MCF 10A (cell line): ENCODE data around the gene LCMT1. TPM values are rescaled to one million over a fixed set of nuclear protein-coding genes. Genes with fewer than 3 reads are reported as not detected.
A peak's percentile ranks its signal among the peaks of the same experiment; 100 is the strongest.

Experiments
- BruUV-seq: library from RNA; stranded (reverse); fragments of 400-500 nt; replicated peaks from 2 replicates; lab custom pipeline; 2021; lab: Mats Ljungman, UMichigan
- CTCF ChIA-PET: fragments of 300-600 bp; sonication (Branson Sonifier 250); formaldehyde crosslinking; extraction: SDS; loops from one replicate; lab custom pipeline; 2021; ENCODE audit warnings: antibody characterized with exemption, inconsistent platforms; lab: Yijun Ruan, JAX
- POLR2A ChIA-PET: fragments of 300-600, 350-650 bp; sonication (Branson Sonifier 250); formaldehyde crosslinking; extraction: SDS; loops from one replicate; lab custom pipeline; 2020; ENCODE audit warnings: antibody characterized with exemption, inconsistent platforms; lab: Yijun Ruan, JAX
- DNase-seq: peaks from one replicate; pipeline ENCODE4 v3.0.0-alpha.2; 2018; ENCODE audit not compliant: unreplicated experiment
- H3K27ac Mint-ChIP-seq: one replicate; pipeline ENCODE4 v1.8.0; 2022; ENCODE audit warnings: mild to moderate bottlenecking, low read depth, mixed read lengths; ENCODE audit not compliant: unreplicated experiment
- H3K27me3 Mint-ChIP-seq: one replicate; pipeline ENCODE4 v1.8.0; 2022; ENCODE audit warnings: mixed read lengths; ENCODE audit not compliant: insufficient read depth, unreplicated experiment
- H3K36me3 Mint-ChIP-seq: one replicate; pipeline ENCODE4 v1.8.0; 2022; ENCODE audit warnings: mild to moderate bottlenecking, moderate library complexity, mixed read lengths; ENCODE audit not compliant: insufficient read depth, unreplicated experiment
- H3K4me1 Mint-ChIP-seq: one replicate; pipeline ENCODE4 v1.8.0; 2022; ENCODE audit warnings: mixed read lengths; ENCODE audit not compliant: insufficient read depth, unreplicated experiment
- H3K4me3 Mint-ChIP-seq: one replicate; pipeline ENCODE4 v1.8.0; 2022; ENCODE audit warnings: mild to moderate bottlenecking, moderate library complexity, mixed read lengths; ENCODE audit not compliant: unreplicated experiment
- H3K9me3 Mint-ChIP-seq: one replicate; pipeline ENCODE4 v1.8.0; 2022; ENCODE audit warnings: mixed read lengths; ENCODE audit not compliant: unreplicated experiment
- intact Hi-C: fragments of 100-400 bp; cut with micrococcal nuclease; formaldehyde crosslinking; loops from 2 replicates; pipeline ENCODE4 v1.14.1; 2022
- total RNA-seq: library from RNA; stranded (reverse); gene quantifications from 2 replicates; pipeline ENCODE4 v1.2.3, GENCODE V29; 2022
- TF ChIP-seq, protein P1 (sequence below): fragments of 200-600 bp; IDR thresholded peaks from one replicate; pipeline ENCODE4 v1.8.0; 2022; ENCODE audit warnings: antibody characterized with exemption, mild to moderate bottlenecking; ENCODE audit not compliant: unreplicated experiment

LCMT1 gene
- total RNA-seq, 1 experiment from 2014 or later: 36.3 TPM

- POLR2A ChIA-PET: no interaction called here
- no peak for DNase-seq
- BruUV-seq: no TSS peak
- intact Hi-C loops: no loop called here
- Mint-ChIP-seq H3K4me1 (peaks cover 8% of the 10 kb centered on the region), H3K4me3 (no peak overlapping the region), H3K27ac (no peak overlapping the region), H3K9me3 (no peaks in the 10 kb centered on the region), H3K27me3 (no peaks in the 10 kb centered on the region), H3K36me3 (no peaks in the 10 kb centered on the region)
- TF ChIP-seq, protein P1, sequence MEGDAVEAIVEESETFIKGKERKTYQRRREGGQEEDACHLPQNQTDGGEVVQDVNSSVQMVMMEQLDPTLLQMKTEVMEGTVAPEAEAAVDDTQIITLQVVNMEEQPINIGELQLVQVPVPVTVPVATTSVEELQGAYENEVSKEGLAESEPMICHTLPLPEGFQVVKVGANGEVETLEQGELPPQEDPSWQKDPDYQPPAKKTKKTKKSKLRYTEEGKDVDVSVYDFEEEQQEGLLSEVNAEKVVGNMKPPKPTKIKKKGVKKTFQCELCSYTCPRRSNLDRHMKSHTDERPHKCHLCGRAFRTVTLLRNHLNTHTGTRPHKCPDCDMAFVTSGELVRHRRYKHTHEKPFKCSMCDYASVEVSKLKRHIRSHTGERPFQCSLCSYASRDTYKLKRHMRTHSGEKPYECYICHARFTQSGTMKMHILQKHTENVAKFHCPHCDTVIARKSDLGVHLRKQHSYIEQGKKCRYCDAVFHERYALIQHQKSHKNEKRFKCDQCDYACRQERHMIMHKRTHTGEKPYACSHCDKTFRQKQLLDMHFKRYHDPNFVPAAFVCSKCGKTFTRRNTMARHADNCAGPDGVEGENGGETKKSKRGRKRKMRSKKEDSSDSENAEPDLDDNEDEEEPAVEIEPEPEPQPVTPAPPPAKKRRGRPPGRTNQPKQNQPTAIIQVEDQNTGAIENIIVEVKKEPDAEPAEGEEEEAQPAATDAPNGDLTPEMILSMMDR: no peak
- CTCF ChIA-PET: interaction anchor here (0.6 to 0.8 kb wide), 2 partner anchors 8 to 239 kb away, joined by 3 read pairs; no protein-coding TSS in a partner anchor
Observed at GRCh38 chr16:25064937-25065336, 46.6 kb upstream of the LCMT1 start.

DNA sequence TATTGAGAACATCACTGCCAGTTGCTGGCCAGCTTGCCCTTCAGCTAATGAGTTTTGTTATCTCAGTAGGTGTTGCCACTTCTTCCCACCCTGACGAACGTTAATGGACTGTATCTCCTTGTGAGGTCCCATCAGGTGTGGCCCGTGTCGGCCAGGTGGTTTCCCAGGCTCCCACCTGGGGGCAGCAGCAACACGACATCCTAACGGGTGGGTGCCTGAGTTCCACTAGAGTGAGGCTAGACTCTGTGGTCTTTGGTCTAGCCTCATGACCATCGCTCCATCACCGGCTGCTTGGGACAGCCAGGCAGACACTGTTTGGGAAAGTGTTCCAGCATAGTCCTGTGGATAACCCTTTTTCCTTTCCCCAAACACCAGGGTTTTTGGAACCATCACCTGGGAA lies 45.6 kb upstream of the LCMT1 start:
- Mint-ChIP-seq H3K27ac (no peak overlapping the region), H3K36me3 (no peaks in the 10 kb centered on the region), H3K4me1 (peaks cover 8% of the 10 kb centered on the region), H3K4me3 (no peak overlapping the region), H3K27me3 (no peaks in the 10 kb centered on the region), H3K9me3 (no peaks in the 10 kb centered on the region)
- POLR2A ChIA-PET: interaction anchor here (0.6 to 1.4 kb wide), 2 partner anchors 45 to 110 kb away, joined by 3 to 9 read pairs; partner anchors contain the start of gene LCMT1
- CTCF ChIA-PET: interaction anchor here (0.6 to 1.4 kb wide), 3 partner anchors 9 to 18 kb away, joined by 3 to 6 read pairs (median 4); no protein-coding TSS in a partner anchor
- DNase-seq: no peak
- TF ChIP-seq, protein P1: no peak
- intact Hi-C loops: no loop called here
- no TSS peak for BruUV-seq

DNA sequence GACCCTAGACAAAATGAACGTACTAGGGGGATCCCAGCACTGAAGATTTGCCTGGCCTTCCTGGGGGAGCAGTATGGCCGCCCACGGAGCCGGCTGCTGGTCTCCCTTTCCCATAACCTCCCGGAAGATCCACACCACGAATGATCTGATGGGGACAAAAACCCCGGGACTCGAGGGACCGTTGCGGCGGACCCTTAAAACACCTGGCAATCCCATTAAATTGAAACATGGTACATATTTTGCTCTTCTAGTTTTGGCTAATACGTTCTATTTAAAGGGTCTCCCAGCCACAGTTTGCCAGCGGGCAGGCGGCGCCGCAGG lies 45.2 kb upstream of the LCMT1 start:
- ChIA-PET CTCF (interaction anchor here (1.1 to 1.4 kb wide), 3 partner anchors 11 to 44 kb away, joined by 3 to 9 read pairs (median 6); no protein-coding TSS in a partner anchor), POLR2A (interaction anchor here (0.6 to 1.4 kb wide), 2 partner anchors 44 to 110 kb away, joined by 3 to 9 read pairs; partner anchors contain the start of gene LCMT1)
- Mint-ChIP-seq H3K36me3 (no peaks in the 10 kb centered on the region), H3K27me3 (no peaks in the 10 kb centered on the region), H3K27ac (no peak overlapping the region), H3K4me3 (peak overlapping the region; percentile 68), H3K4me1 (peaks cover 8% of the 10 kb centered on the region), H3K9me3 (no peaks in the 10 kb centered on the region)
- no peak for DNase-seq
- BruUV-seq: no TSS peak
- intact Hi-C loops: no loop called here
- TF ChIP-seq, protein P1: no peak

DNA sequence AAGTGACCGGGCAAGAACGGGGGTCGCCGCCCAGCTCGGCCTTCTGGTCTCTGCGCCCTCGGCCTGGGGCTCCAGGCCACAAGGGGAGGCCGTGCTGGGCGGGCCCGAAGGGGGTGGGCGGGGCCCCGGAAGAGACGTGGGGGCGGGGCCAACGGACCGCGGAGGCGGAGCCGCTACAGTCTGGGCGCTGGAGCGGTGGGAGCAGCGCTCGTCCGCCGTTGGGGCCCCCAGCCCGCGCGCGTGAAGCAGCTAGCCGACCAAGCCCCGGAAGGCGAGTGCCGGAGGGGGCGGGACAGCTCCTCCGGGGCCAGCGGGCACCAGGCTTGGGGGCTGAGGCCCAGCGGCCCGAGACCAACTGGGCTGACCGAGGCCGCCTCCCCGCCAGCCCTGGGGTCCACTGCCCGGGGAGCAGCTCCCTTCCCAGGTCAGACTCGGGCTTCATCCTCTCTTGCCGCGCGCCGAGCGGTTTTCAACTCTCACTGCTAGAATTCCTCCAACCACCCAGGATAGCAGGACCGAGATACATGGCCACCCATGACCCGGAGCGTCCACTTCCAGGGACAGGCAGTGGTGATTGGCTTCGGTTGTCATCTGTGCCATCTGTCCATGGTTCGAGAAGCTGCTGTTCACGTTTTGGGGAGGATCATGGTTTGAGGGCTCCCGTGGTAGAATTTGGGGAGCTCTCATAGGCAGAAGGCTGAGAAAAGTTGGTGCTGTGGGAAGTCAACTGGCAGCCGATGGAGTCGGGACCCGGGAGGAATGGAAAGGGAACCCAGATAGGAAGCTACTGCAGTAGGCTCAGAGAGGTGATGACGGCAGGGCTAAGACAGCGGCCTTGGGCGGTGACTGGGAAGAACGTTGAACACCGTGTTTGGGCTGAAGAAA lies 44.6 kb upstream of the LCMT1 start:
- peak; percentile 50 for DNase-seq
- H3K4me3 Mint-ChIP-seq: peak overlapping the region; percentile 68
- BruUV-seq: no TSS peak
- H3K9me3 Mint-ChIP-seq: no peaks in the 10 kb centered on the region
- peaks cover 8% of the 10 kb centered on the region for H3K4me1 Mint-ChIP-seq
- ChIA-PET CTCF (interaction anchor here (0.7 to 1.4 kb wide), 4 partner anchors 10 to 78 kb away, joined by 3 to 9 read pairs (median 4); no protein-coding TSS in a partner anchor), POLR2A (interaction anchor here (0.6 to 1.4 kb wide), 6 partner anchors 38 to 1246 kb away, joined by 3 to 9 read pairs (median 3); partner anchors contain the start of gene LCMT1)
- TF ChIP-seq, protein P1: no peak
- H3K27me3 Mint-ChIP-seq: peaks cover 3% of the 10 kb centered on the region
- intact Hi-C loops: no loop called here
- H3K36me3 Mint-ChIP-seq: no peaks in the 10 kb centered on the region
- H3K27ac Mint-ChIP-seq: peak overlapping the region; percentile 26
